ENCODE data around the gene RGS16. TPM values are rescaled to one million over a fixed set of nuclear protein-coding genes. Genes with fewer than 3 reads are reported as not detected.

The RGS16 gene
- total RNA-seq, 4 donors from 2014 or later = 1.2 to 3.9 (median 3.5) TPM; not detected in 1

- no peak for DNase-seq
- no peaks in the 10 kb centered on the region for H3K4me1 ChIP-seq
- H3K9me3 ChIP-seq = no peaks in the 10 kb centered on the region
- intact Hi-C loops (cut with DNase I; ENCODE audit: low total_unique reads) = no loop called here
- H3K36me3 ChIP-seq = no peaks in the 10 kb centered on the region
- no peak overlapping the region for H3K4me3 ChIP-seq
- no peaks in the 10 kb centered on the region for H3K27me3 ChIP-seq
- H3K27ac ChIP-seq = no peak overlapping the region
- TF ChIP-seq POLR2A (IDR thresholded peaks at IDR 0.05) = no peak
- TF ChIP-seq CTCF (IDR thresholded peaks at IDR 0.05) = no peak
Measured at GRCh38 chr1:182598296-182598695, 5.9 kb downstream of the RGS16 start.

DNA sequence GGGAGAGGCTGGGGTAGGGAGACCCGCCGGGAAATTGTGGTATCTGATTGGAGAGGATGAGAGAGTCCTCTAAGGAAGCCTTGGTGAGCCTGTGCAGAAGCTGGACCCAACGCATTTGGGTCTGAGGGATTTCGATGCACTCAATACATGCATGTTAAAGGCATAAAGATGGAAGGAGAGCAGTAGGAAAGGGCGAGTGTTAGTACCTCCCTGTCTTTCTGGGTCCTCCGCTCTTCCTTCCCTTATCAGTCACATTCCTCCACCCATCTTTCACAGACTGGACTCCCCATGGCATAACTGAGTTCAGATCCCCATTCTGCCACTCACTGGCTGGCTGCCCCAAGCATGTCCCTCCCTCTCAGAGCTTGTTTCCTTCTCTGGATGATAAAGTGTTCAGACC, 7.3 kb downstream of the RGS16 start:
- no peak for TF ChIP-seq CTCF (IDR thresholded peaks at IDR 0.05)
- TF ChIP-seq POLR2A (IDR thresholded peaks at IDR 0.05) = no peak
- no peaks in the 10 kb centered on the region for H3K4me1 ChIP-seq
- no peak overlapping the region for H3K27ac ChIP-seq
- no peaks in the 10 kb centered on the region for H3K36me3 ChIP-seq
- no peaks in the 10 kb centered on the region for H3K27me3 ChIP-seq
- intact Hi-C loops (cut with DNase I; ENCODE audit: low total_unique reads) = no loop called here
- no peaks in the 10 kb centered on the region for H3K9me3 ChIP-seq
- DNase-seq = no peak
- no peak overlapping the region for H3K4me3 ChIP-seq

GRCh38 chr1:182595641-182596240, 8.4 kb downstream of the RGS16 start:
- intact Hi-C loops (cut with DNase I; ENCODE audit: low total_unique reads) = no loop called here
- TF ChIP-seq CTCF (IDR thresholded peaks at IDR 0.05) (peak; percentile 60 to 70 (median 65)), POLR2A (IDR thresholded peaks at IDR 0.05) (no peak)
- Histone ChIP-seq H3K4me1 (no peaks in the 10 kb centered on the region), H3K36me3 (no peaks in the 10 kb centered on the region), H3K27ac (no peak overlapping the region), H3K27me3 (no peaks in the 10 kb centered on the region), H3K4me3 (no peak overlapping the region), H3K9me3 (no peaks in the 10 kb centered on the region)
- peak; percentile 59 to 65 for DNase-seq

GRCh38 chr1:182589931-182590330, 14.3 kb downstream of the RGS16 start:
- no peaks in the 10 kb centered on the region for H3K27me3 ChIP-seq
- DNase-seq = no peak
- H3K9me3 ChIP-seq = no peaks in the 10 kb centered on the region
- no peak overlapping the region for H3K4me3 ChIP-seq
- peaks cover 0 to 3% of the 10 kb centered on the region in 2 donors for H3K4me1 ChIP-seq
- intact Hi-C loops (cut with DNase I; ENCODE audit: low total_unique reads) = no loop called here
- TF ChIP-seq CTCF (IDR thresholded peaks at IDR 0.05) = no peak
- no peak for TF ChIP-seq POLR2A (IDR thresholded peaks at IDR 0.05)
- no peaks in the 10 kb centered on the region for H3K36me3 ChIP-seq
- H3K27ac ChIP-seq = peak overlapping the region in 1 of 2 donors; percentile 92

GRCh38 chr1:182589520-182589919, 14.7 kb downstream of the RGS16 start:
- intact Hi-C loops (cut with DNase I; ENCODE audit: low total_unique reads) = no loop called here
- H3K36me3 ChIP-seq = no peaks in the 10 kb centered on the region
- H3K27ac ChIP-seq = peak overlapping the region; percentile 92 to 98
- no peaks in the 10 kb centered on the region for H3K27me3 ChIP-seq
- H3K9me3 ChIP-seq = no peaks in the 10 kb centered on the region
- TF ChIP-seq CTCF (IDR thresholded peaks at IDR 0.05) (no peak), POLR2A (IDR thresholded peaks at IDR 0.05) (no peak)
- DNase-seq = no peak
- H3K4me1 ChIP-seq = peaks cover 0 to 3% of the 10 kb centered on the region in 2 donors
- peak overlapping the region; percentile 56 to 88 for H3K4me3 ChIP-seq

Data from uterus (tissue), 4 donors.